Activated T-helper 1 cell treated with anti-CD3 and anti-CD28 coated beads, Interleukin-12 subunit alpha, Interleukin-12 subunit beta, Interleukin-2, Interleukin-4 antibody, amounts not matched to agents 30 ng/mL and 10 ng/mL and 1 ng/mL, durations not matched to agents 14 hours and 24 hours and 36 hours (primary cell): ENCODE measurements around the gene RADIL. TPM values are rescaled to one million over a fixed set of nuclear protein-coding genes. Genes with fewer than 3 reads are reported as not detected.

Experiments used
- DNase-seq: peaks from one replicate; pipeline ENCODE4 v3.0.0; 2021; ENCODE audit warnings: low spot score
- H3K27ac Mint-ChIP-seq: one replicate; pipeline ENCODE4 v1.8.0; 2021; ENCODE audit warnings: mild to moderate bottlenecking, mixed read lengths
- H3K27me3 Mint-ChIP-seq: one replicate; pipeline ENCODE4 v1.8.0; 2022; ENCODE audit warnings: mild to moderate bottlenecking, moderate library complexity, mixed read lengths; ENCODE audit not compliant: insufficient read depth
- H3K36me3 Mint-ChIP-seq: one replicate; pipeline ENCODE4 v1.8.0; 2021; ENCODE audit warnings: low read depth, mixed read lengths
- H3K4me1 Mint-ChIP-seq: one replicate; pipeline ENCODE4 v1.8.0; 2021; ENCODE audit warnings: low read depth, mixed read lengths
- H3K4me3 Mint-ChIP-seq: one replicate; pipeline ENCODE4 v1.8.0; 2021; ENCODE audit warnings: mild to moderate bottlenecking, moderate library complexity, mixed read lengths
- H3K9me3 Mint-ChIP-seq: one replicate; pipeline ENCODE4 v1.8.0; 2021; ENCODE audit warnings: mixed read lengths
- intact Hi-C: fragments of 100-400 bp; cut with micrococcal nuclease; formaldehyde crosslinking; loops from one replicate; pipeline ENCODE4 v1.15.1; 2024
- total RNA-seq: library from RNA; stranded (reverse); gene quantifications from 2 replicates; pipeline ENCODE4 v1.2.3, GENCODE V29; 2022

Gene RADIL
- total RNA-seq, 1 donor from 2014 or later, result 0.26 TPM

GRCh38 chr7:4830176-4830575 lies 53.3 kb downstream of the RADIL start:
- H3K4me1 Mint-ChIP-seq, result no peaks in the 10 kb centered on the region
- no peaks in the 10 kb centered on the region for H3K9me3 Mint-ChIP-seq
- H3K4me3 Mint-ChIP-seq, result no peak overlapping the region
- DNase-seq, result peak; percentile 30
- intact Hi-C loops, result loop anchor here (1.0 kb wide), 1 partner anchor 255 kb away; no protein-coding TSS in a partner anchor
- no peaks in the 10 kb centered on the region for H3K36me3 Mint-ChIP-seq
- H3K27me3 Mint-ChIP-seq, result peaks cover 5% of the 10 kb centered on the region
- no peak overlapping the region for H3K27ac Mint-ChIP-seq

GRCh38 chr7:4828720-4829383 lies 54.7 kb downstream of the RADIL start:
- no peaks in the 10 kb centered on the region for H3K4me1 Mint-ChIP-seq
- H3K4me3 Mint-ChIP-seq, result no peak overlapping the region
- no peaks in the 10 kb centered on the region for H3K9me3 Mint-ChIP-seq
- DNase-seq, result no peak
- peaks cover 5% of the 10 kb centered on the region for H3K27me3 Mint-ChIP-seq
- no peak overlapping the region for H3K27ac Mint-ChIP-seq
- H3K36me3 Mint-ChIP-seq, result no peaks in the 10 kb centered on the region
- intact Hi-C loops, result no loop called here

- intact Hi-C loops, result no loop called here
- Mint-ChIP-seq H3K36me3 (no peaks in the 10 kb centered on the region), H3K4me3 (no peak overlapping the region), H3K27me3 (peaks cover 5% of the 10 kb centered on the region), H3K9me3 (no peaks in the 10 kb centered on the region), H3K27ac (peak overlapping the region; percentile 38), H3K4me1 (no peaks in the 10 kb centered on the region)
- no peak for DNase-seq
Observed at GRCh38 chr7:4825081-4825480, 58.4 kb downstream of the RADIL start.

GRCh38 chr7:4824120-4824775 lies 59.3 kb downstream of the RADIL start:
- intact Hi-C loops, result no loop called here
- Mint-ChIP-seq H3K4me1 (no peaks in the 10 kb centered on the region), H3K27ac (no peak overlapping the region), H3K27me3 (no peaks in the 10 kb centered on the region), H3K9me3 (no peaks in the 10 kb centered on the region), H3K36me3 (no peaks in the 10 kb centered on the region), H3K4me3 (no peak overlapping the region)
- no peak for DNase-seq

- H3K4me3 Mint-ChIP-seq, result no peak overlapping the region
- H3K4me1 Mint-ChIP-seq, result no peaks in the 10 kb centered on the region
- no peak overlapping the region for H3K27ac Mint-ChIP-seq
- no peaks in the 10 kb centered on the region for H3K27me3 Mint-ChIP-seq
- H3K9me3 Mint-ChIP-seq, result no peaks in the 10 kb centered on the region
- intact Hi-C loops, result no loop called here
- DNase-seq, result no peak
- H3K36me3 Mint-ChIP-seq, result no peaks in the 10 kb centered on the region
Observed at GRCh38 chr7:4823441-4824119, 59.9 kb downstream of the RADIL start.

- Mint-ChIP-seq H3K4me3 (no peak overlapping the region), H3K36me3 (no peaks in the 10 kb centered on the region), H3K27ac (no peak overlapping the region), H3K9me3 (no peaks in the 10 kb centered on the region), H3K27me3 (no peaks in the 10 kb centered on the region), H3K4me1 (no peaks in the 10 kb centered on the region)
- intact Hi-C loops, result no loop called here
- no peak for DNase-seq
Observed at GRCh38 chr7:4822677-4823076, 60.8 kb downstream of the RADIL start.

- no peaks in the 10 kb centered on the region for H3K27me3 Mint-ChIP-seq
- H3K27ac Mint-ChIP-seq, result no peak overlapping the region
- H3K4me3 Mint-ChIP-seq, result no peak overlapping the region
- H3K9me3 Mint-ChIP-seq, result no peaks in the 10 kb centered on the region
- H3K36me3 Mint-ChIP-seq, result no peaks in the 10 kb centered on the region
- DNase-seq, result no peak
- H3K4me1 Mint-ChIP-seq, result no peaks in the 10 kb centered on the region
- intact Hi-C loops, result no loop called here
Observed at GRCh38 chr7:4820967-4821471, 62.5 kb downstream of the RADIL start.

- Mint-ChIP-seq H3K27me3 (no peaks in the 10 kb centered on the region), H3K27ac (no peak overlapping the region), H3K4me3 (no peak overlapping the region), H3K9me3 (no peaks in the 10 kb centered on the region), H3K4me1 (no peaks in the 10 kb centered on the region), H3K36me3 (no peaks in the 10 kb centered on the region)
- DNase-seq, result no peak
- intact Hi-C loops, result no loop called here
Observed at GRCh38 chr7:4820405-4820966, 63.0 kb downstream of the RADIL start.

GRCh38 chr7:4819560-4820404 lies 63.7 kb downstream of the RADIL start:
- no peak overlapping the region for H3K27ac Mint-ChIP-seq
- H3K36me3 Mint-ChIP-seq, result no peaks in the 10 kb centered on the region
- H3K4me1 Mint-ChIP-seq, result no peaks in the 10 kb centered on the region
- DNase-seq, result no peak
- no peak overlapping the region for H3K4me3 Mint-ChIP-seq
- H3K27me3 Mint-ChIP-seq, result peaks cover 2% of the 10 kb centered on the region
- intact Hi-C loops, result no loop called here
- no peaks in the 10 kb centered on the region for H3K9me3 Mint-ChIP-seq

- Mint-ChIP-seq H3K27me3 (peaks cover 15% of the 10 kb centered on the region), H3K4me1 (no peaks in the 10 kb centered on the region), H3K4me3 (no peak overlapping the region), H3K9me3 (peaks cover 3% of the 10 kb centered on the region), H3K27ac (no peak overlapping the region), H3K36me3 (no peaks in the 10 kb centered on the region)
- intact Hi-C loops, result no loop called here
- DNase-seq, result no peak
Observed at GRCh38 chr7:4818000-4818794, 65.3 kb downstream of the RADIL start.

GRCh38 chr7:4817178-4817901 lies 66.2 kb downstream of the RADIL start:
- H3K27me3 Mint-ChIP-seq, result peaks cover 15% of the 10 kb centered on the region
- H3K36me3 Mint-ChIP-seq, result peaks cover 1% of the 10 kb centered on the region
- DNase-seq, result no peak
- H3K4me1 Mint-ChIP-seq, result no peaks in the 10 kb centered on the region
- peaks cover 11% of the 10 kb centered on the region for H3K9me3 Mint-ChIP-seq
- intact Hi-C loops, result no loop called here
- H3K4me3 Mint-ChIP-seq, result no peak overlapping the region
- H3K27ac Mint-ChIP-seq, result no peak overlapping the region
